ENCODE data around the gene FAM131B. TPM values are rescaled to one million over a fixed set of nuclear protein-coding genes. Genes with fewer than 3 reads are reported as not detected.

The FAM131B gene
- total RNA-seq, 1 donor from 2014 or later, result 15.5 TPM

DNA sequence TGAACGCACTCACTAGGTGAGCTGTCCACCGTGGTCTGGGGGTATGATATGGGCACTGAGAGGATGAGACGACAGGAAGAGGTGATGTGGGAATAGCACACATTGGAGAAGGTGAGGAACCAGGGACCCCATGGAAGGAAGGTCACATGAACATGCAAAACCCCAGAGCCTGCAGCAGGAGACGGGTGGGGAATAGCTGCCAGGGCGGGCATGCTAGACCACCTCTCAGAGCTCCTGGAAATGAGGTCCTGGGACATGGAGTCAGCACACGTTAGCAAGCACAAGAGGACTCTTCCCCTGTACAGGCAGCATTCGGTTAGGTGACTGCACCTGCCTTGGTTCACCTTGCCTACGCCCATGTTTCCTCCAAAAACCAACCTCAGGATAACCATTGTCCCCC, 8.1 kb downstream of the FAM131B start:
- peaks cover 15% of the 10 kb centered on the region for H3K36me3 Mint-ChIP-seq (ENCODE audit: low read depth)
- TF ChIP-seq CTCF (conservative IDR thresholded peaks at IDR 0.05), result no peak
- peaks cover 10% of the 10 kb centered on the region for H3K27me3 Mint-ChIP-seq (ENCODE audit: low read depth)
- no peaks in the 10 kb centered on the region for H3K9me3 Mint-ChIP-seq
- H3K4me3 Mint-ChIP-seq, result no peak overlapping the region
- DNase-seq (ENCODE audit: low read depth, low spot score), result no peak
- peaks cover 33% of the 10 kb centered on the region for H3K4me1 Mint-ChIP-seq
- no peak overlapping the region for H3K27ac Mint-ChIP-seq (ENCODE audit: unreplicated experiment)

DNA sequence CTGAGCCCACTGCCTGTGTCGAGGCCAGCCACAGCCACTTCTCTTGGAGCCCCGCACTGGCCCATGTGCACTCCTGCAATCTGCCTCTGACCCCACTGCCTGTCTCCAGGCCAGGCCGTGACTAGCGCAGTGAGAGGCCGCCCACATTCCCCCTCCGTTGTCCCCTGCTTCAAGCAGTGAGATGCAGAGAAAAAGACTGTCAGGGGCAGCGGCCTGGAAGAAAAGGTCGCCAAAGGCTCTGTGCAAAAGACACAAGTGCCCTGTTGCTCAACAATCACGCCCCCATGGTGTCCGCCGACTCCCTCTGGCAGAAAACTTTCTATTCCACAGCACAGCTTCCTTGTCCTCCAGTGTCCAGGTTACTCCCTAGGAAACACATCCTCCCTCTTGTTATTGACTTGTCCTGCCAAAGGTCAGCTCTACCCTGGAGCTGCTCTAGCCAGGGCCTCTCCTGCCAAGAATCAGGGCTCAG, 9.9 kb downstream of the FAM131B start:
- Mint-ChIP-seq H3K4me3 (peak overlapping the region; percentile 59), H3K27ac (ENCODE audit: unreplicated experiment) (peak overlapping the region; percentile 96), H3K9me3 (no peaks in the 10 kb centered on the region), H3K27me3 (ENCODE audit: low read depth) (peaks cover 8% of the 10 kb centered on the region), H3K36me3 (ENCODE audit: low read depth) (peaks cover 8% of the 10 kb centered on the region), H3K4me1 (peaks cover 33% of the 10 kb centered on the region)
- peak; percentile 58 for DNase-seq (ENCODE audit: low read depth, low spot score)
- TF ChIP-seq CTCF (conservative IDR thresholded peaks at IDR 0.05), result no peak

DNA sequence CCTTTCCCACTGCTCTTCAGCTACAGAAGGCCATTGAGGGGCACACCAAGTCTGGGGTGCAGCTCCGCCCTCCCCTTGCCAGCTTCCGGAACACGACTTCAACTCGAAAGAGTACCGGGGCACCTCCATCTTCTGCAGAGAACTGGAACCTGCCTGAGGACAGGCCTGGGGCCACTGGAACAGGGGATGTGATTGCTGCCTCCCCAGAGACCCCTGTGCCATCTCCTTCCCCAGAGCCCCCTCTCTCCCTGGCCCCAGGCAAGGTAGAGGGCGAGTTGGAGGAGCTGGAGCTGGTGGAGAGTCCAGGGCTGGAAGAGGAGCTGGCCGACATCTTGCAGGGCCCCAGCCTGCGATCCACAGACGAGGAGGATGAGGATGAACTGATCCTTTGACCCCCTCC, 10.9 kb downstream of the FAM131B start:
- no peak overlapping the region for H3K27ac Mint-ChIP-seq (ENCODE audit: unreplicated experiment)
- peaks cover 33% of the 10 kb centered on the region for H3K4me1 Mint-ChIP-seq
- no peak overlapping the region for H3K4me3 Mint-ChIP-seq
- DNase-seq (ENCODE audit: low read depth, low spot score), result no peak
- peaks cover 2% of the 10 kb centered on the region for H3K36me3 Mint-ChIP-seq (ENCODE audit: low read depth)
- H3K27me3 Mint-ChIP-seq (ENCODE audit: low read depth), result peaks cover 13% of the 10 kb centered on the region
- H3K9me3 Mint-ChIP-seq, result no peaks in the 10 kb centered on the region
- no peak for TF ChIP-seq CTCF (conservative IDR thresholded peaks at IDR 0.05)

GRCh38 chr7:143351060-143351459, 11.5 kb downstream of the FAM131B start:
- DNase-seq (ENCODE audit: low read depth, low spot score), result no peak
- TF ChIP-seq CTCF (conservative IDR thresholded peaks at IDR 0.05), result no peak
- Mint-ChIP-seq H3K27me3 (ENCODE audit: low read depth) (peaks cover 17% of the 10 kb centered on the region), H3K27ac (ENCODE audit: unreplicated experiment) (no peak overlapping the region), H3K4me3 (no peak overlapping the region), H3K36me3 (ENCODE audit: low read depth) (peaks cover 2% of the 10 kb centered on the region), H3K9me3 (no peaks in the 10 kb centered on the region), H3K4me1 (peaks cover 33% of the 10 kb centered on the region)

DNA sequence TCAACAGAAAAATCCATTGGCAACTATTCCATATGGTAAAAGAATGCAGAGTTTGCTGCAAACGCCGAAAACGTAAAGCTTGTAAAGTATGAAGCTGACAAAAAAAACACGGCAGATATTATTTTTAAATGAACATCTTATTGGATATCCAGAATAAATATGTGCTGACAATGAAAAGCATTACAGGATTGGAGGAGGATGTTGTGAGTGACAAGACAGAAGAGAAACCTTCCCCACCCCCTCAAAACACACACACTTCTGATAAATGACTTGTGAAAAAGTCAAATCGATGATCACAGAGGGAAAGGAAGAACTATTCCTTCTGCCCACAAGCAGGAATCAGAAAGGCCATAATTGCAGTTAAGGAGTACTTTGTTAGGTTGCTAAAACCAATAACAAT, 14.6 kb downstream of the FAM131B start:
- no peak overlapping the region for H3K4me3 Mint-ChIP-seq
- H3K9me3 Mint-ChIP-seq, result no peaks in the 10 kb centered on the region
- no peaks in the 10 kb centered on the region for H3K36me3 Mint-ChIP-seq (ENCODE audit: low read depth)
- no peak overlapping the region for H3K27ac Mint-ChIP-seq (ENCODE audit: unreplicated experiment)
- H3K4me1 Mint-ChIP-seq, result peaks cover 34% of the 10 kb centered on the region
- TF ChIP-seq CTCF (conservative IDR thresholded peaks at IDR 0.05), result no peak
- peaks cover 28% of the 10 kb centered on the region for H3K27me3 Mint-ChIP-seq (ENCODE audit: low read depth)
- DNase-seq (ENCODE audit: low read depth, low spot score), result no peak

- Mint-ChIP-seq H3K4me3 (no peak overlapping the region), H3K27me3 (ENCODE audit: low read depth) (peaks cover 21% of the 10 kb centered on the region), H3K9me3 (no peaks in the 10 kb centered on the region), H3K27ac (ENCODE audit: unreplicated experiment) (no peak overlapping the region), H3K4me1 (peaks cover 15% of the 10 kb centered on the region), H3K36me3 (ENCODE audit: low read depth) (no peaks in the 10 kb centered on the region)
- TF ChIP-seq CTCF (conservative IDR thresholded peaks at IDR 0.05), result no peak
- DNase-seq (ENCODE audit: low read depth, low spot score), result no peak
Observed at GRCh38 chr7:143346018-143346417, 16.5 kb downstream of the FAM131B start.
